Urothelium cell line (cell line): Measurements from ENCODE around the gene SLC66A2.

Source experiments
- DNase-seq: peaks from one replicate; pipeline ENCODE4 v3.0.0; 2011; ENCODE audit warnings: low spot score, mixed read lengths
- FAIRE-seq: peaks from 2 replicates; lab custom pipeline; 2011; peaks lifted over from hg19 to GRCh38; lab: Jason Lieb, UNC

Gene SLC66A2

DNA sequence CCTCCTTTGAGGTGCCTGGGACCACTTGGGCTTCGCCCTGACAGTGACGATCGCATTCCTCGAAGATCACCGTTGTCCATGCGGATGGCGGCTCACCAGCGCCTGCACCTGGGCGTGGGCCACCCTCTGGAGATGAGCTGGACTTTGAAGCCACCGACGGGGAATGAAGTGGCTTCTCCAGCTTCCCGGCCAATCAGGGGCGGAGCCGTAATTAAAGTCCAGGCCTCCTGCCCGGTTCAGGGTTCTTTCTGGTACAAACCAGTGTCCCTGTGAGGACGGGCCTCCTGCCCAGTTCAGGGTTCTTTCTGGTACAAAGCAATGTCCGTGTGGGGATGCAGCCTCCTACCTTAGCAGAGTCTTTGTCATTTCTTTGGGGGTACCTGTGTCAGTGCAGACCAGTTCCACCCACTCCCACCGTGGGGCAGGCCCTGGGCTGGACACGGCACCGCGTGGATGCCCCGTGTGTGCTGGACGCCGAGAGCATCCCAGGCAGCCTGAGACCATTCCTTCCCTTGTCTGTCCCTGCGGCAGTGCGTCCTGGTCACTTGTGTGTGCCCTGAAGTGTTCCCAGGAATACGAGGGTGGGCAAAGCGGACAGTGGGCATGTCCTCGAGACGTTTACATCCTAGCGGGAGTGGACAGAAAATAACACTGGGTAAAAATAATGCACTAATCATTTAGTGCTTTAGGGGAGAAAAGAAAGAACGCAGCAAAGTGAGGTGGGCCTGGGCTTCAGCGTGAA is 98.7 kb downstream of the SLC66A2 start:
- FAIRE-seq (no peak), DNase-seq (no peak)
